ENCODE measurements around the gene SPRYD4. TPM values are rescaled to one million over a fixed set of nuclear protein-coding genes. Genes with fewer than 3 reads are reported as not detected.

The SPRYD4 gene
- total and polyA plus RNA-seq, 9 of the 15 experiments (the other 6 are each of a cell fraction or from before 2014, with no cell fraction given): 1.8 to 4.7 (median 2.8) TPM

GRCh38 chr12:56487448-56488040 is 19.2 kb downstream of the SPRYD4 start:
- WGBS (ENCODE audit: insufficient coverage, low coverage, missing lambda C conversion rate): 39% methylated on average over 23 of the region's 44 CpGs
- Histone ChIP-seq H3K27ac (ENCODE audit: extremely low read depth, low read depth, low read length) (no peak overlapping the region), H2AFZ (ENCODE audit: low read depth, low read length) (peak overlapping the region; percentile 35; the same call in 1 of the 2 replicates), H3K9ac (ENCODE audit: insufficient read depth in 1 of 2, low read depth in 2 of 2, low read length in 2 of 2) (peak overlapping the region in 1 of 2 experiments; percentile 45; a peak in 1 of 4 replicates), H4K20me1 (replicated peaks; ENCODE audit: control insufficient read depth, insufficient read depth, low read length) (no peaks in the 10 kb centered on the region; the same call in 1 of the 2 replicates), H3K4me1 (replicated peaks in 1 of 2; ENCODE audit: control insufficient read depth in 2 of 2, insufficient read depth in 2 of 2, low read length in 2 of 2) (peaks cover 7 to 17% of the 10 kb centered on the region in 2 experiments; a peak in 3 of 5 replicates), H3K36me3 (ENCODE audit: control insufficient read depth, insufficient read depth, low read length) (no peaks in the 10 kb centered on the region), H3K27me3 (ENCODE audit: control insufficient read depth in 2 of 2, insufficient read depth in 2 of 2, low read length in 2 of 2) (peaks cover 27 to 51% of the 10 kb centered on the region in 2 experiments), H3K9me1 (ENCODE audit: control insufficient read depth, insufficient read depth, low read length) (no peaks in the 10 kb centered on the region), H3K9me3 (replicated peaks; ENCODE audit: control insufficient read depth, insufficient read depth, low read depth, low read length) (no peaks in the 10 kb centered on the region), H3K4me3 (no peak overlapping the region), H3K4me2 (ENCODE audit: insufficient read depth, low read length) (no peak overlapping the region), H3K79me2 (ENCODE audit: control insufficient read depth, insufficient read depth, low read length) (no peaks in the 10 kb centered on the region)
- TF ChIP-seq ETV1 (tag; conservative IDR thresholded peaks at IDR 0.05; ENCODE audit: low read depth) (no peak), HDAC2 (IDR thresholded peaks at IDR 0.05) (no peak), HSF4 (CRISPR knock-in tag; IDR thresholded peaks at IDR 0.05; ENCODE audit: borderline replicate concordance) (no peak), PTTG1 (tag; IDR thresholded peaks at IDR 0.05; ENCODE audit: low read depth) (no peak), HDAC6 (IDR thresholded peaks at IDR 0.05; ENCODE audit: low read depth, low read length) (no peak), SFPQ (IDR thresholded peaks at IDR 0.05; ENCODE audit: low read depth, low read length) (no peak), DEAF1 (CRISPR knock-in tag; IDR thresholded peaks at IDR 0.05) (no peak), TCF7 (IDR thresholded peaks at IDR 0.05; ENCODE audit: borderline replicate concordance) (no peak), E4F1 (CRISPR knock-in tag; IDR thresholded peaks at IDR 0.05; ENCODE audit: borderline replicate concordance) (no peak), RBM22 (IDR thresholded peaks at IDR 0.05; ENCODE audit: low read depth, low read length, poor library complexity, severe bottlenecking) (no peak), ZNF12 (CRISPR knock-in tag; IDR thresholded peaks at IDR 0.05) (no peak), RAD51 (IDR thresholded peaks at IDR 0.05; ENCODE audit: borderline replicate concordance, low read depth) (no peak), ZNF175 (CRISPR knock-in tag; IDR thresholded peaks at IDR 0.05; ENCODE audit: low read depth) (no peak), NBN (IDR thresholded peaks at IDR 0.05; ENCODE audit: low read depth) (no peak), SNIP1 (IDR thresholded peaks at IDR 0.05; ENCODE audit: low read depth) (no peak)
- CTCF ChIA-PET (ENCODE audit: low intra/inter-chr PET ratio): no interaction called here
- in situ Hi-C loops (cut with MboI) (no loop called here), intact Hi-C loops (cut with micrococcal nuclease) (no loop called here)
- ATAC-seq: peak; percentile 25
- no TSS peak for BruUV-seq (replicated peaks)
- POLR2A ChIA-PET: interaction anchor here (0.8 to 1.6 kb wide), 2 partner anchors 18 to 27 kb away, joined by 3 to 8 read pairs; no protein-coding TSS in a partner anchor
- no peak for FAIRE-seq
- DNase-seq (ENCODE audit: extremely low read depth in 1 of 4, low spot score in 3 of 4): no peak

Measured in K562 (cell line).